IMR-90 (cell line): ENCODE measurements around the gene VGF. TPM values are rescaled to one million over a fixed set of nuclear protein-coding genes. Genes with fewer than 3 reads are reported as not detected.

Source experiments
- ATAC-seq: fragments of 200-7000 bp; cut with Tn5 transposase; 2 replicates; pipeline ENCODE4 v1.9.1; 2020; ENCODE audit warnings: low read depth, mild to moderate bottlenecking, moderate library complexity
- BruUV-seq: library from RNA; stranded (reverse); fragments of 400-500 nt; replicated peaks from 2 replicates; lab custom pipeline; 2021; lab: Mats Ljungman, UMichigan
- CTCF ChIA-PET: fragments of 300-600 bp; formaldehyde crosslinking; extraction: SDS; loops from one replicate; lab custom pipeline; 2021; ENCODE audit warnings: antibody characterized with exemption; lab: Yijun Ruan, JAX
- POLR2A ChIA-PET: fragments of 300-600 bp; sonication (Branson Sonifier 250); formaldehyde crosslinking; loops from one replicate; lab custom pipeline; 2022; ENCODE audit warnings: antibody characterized with exemption; ENCODE audit not compliant: unreplicated experiment; lab: Charles Lee
- DNase-seq: peaks from one replicate; pipeline ENCODE4 v3.0.0; 2013
- H2AFZ ChIP-seq: replicated peaks from 2 replicates; pipeline ENCODE3; 2013; ENCODE audit warnings: low read length, mild to moderate bottlenecking; ENCODE audit not compliant: poor library complexity
- H2AK5ac ChIP-seq: 2 replicates; pipeline ENCODE4 v1.6.1; 2013; ENCODE audit warnings: low read depth, low read length, inconsistent platforms
- H2AK9ac ChIP-seq: replicated peaks from 2 replicates; pipeline ENCODE3; 2013; ENCODE audit warnings: mild to moderate bottlenecking, low read depth, low read length, moderate library complexity; ENCODE audit not compliant: poor library complexity
- H2BK120ac ChIP-seq: 2 replicates; pipeline ENCODE4 v1.6.1; 2013; ENCODE audit warnings: low read depth, low read length, inconsistent platforms
- H2BK15ac ChIP-seq: 3 replicates; pipeline ENCODE4 v1.6.1; 2013; ENCODE audit warnings: low read depth, low read length, inconsistent platforms
- H2BK20ac ChIP-seq: 2 replicates; pipeline ENCODE4 v1.6.1; 2013; ENCODE audit warnings: low read depth, mild to moderate bottlenecking, inconsistent platforms, low read length, moderate library complexity
- H2BK5ac ChIP-seq: 2 replicates; pipeline ENCODE4 v1.6.1; 2013; ENCODE audit warnings: mild to moderate bottlenecking, low read depth, low read length, inconsistent platforms; ENCODE audit not compliant: poor library complexity, severe bottlenecking
- H3K14ac ChIP-seq: replicated peaks from 2 replicates; pipeline ENCODE4 v1.6.1; 2013; ENCODE audit warnings: low read depth, low read length, inconsistent platforms
- H3K18ac ChIP-seq: 2 replicates; pipeline ENCODE4 v1.6.1; 2013; ENCODE audit warnings: low read depth, low read length, control low read depth
- H3K23ac ChIP-seq: 2 replicates; pipeline ENCODE4 v1.6.1; 2013; ENCODE audit warnings: low read depth, low read length, inconsistent platforms
- H3K27ac ChIP-seq: 2 replicates; pipeline ENCODE4 v1.5.1; 2013; ENCODE audit warnings: mild to moderate bottlenecking, control low read depth, low read length; ENCODE audit not compliant: insufficient read depth
- H3K27me3 ChIP-seq: 2 replicates; pipeline ENCODE4 v1.6.1; 2013; ENCODE audit warnings: low read length; ENCODE audit not compliant: control insufficient read depth, insufficient read depth
- H3K36me3 ChIP-seq: 2 replicates; pipeline ENCODE4 v1.6.1; 2013; ENCODE audit warnings: low read length, mixed read lengths; ENCODE audit not compliant: control insufficient read depth, insufficient read depth
- H3K4ac ChIP-seq: 2 replicates; pipeline ENCODE4 v1.6.1; 2013; ENCODE audit warnings: low read depth, low read length, inconsistent platforms
- H3K4me1 ChIP-seq: 2 replicates; pipeline ENCODE4 v1.6.1; 2013; ENCODE audit warnings: low read length, mixed read lengths; ENCODE audit not compliant: control insufficient read depth, insufficient read depth
- H3K4me2 ChIP-seq: 2 replicates; pipeline ENCODE4 v1.6.1; 2013; ENCODE audit warnings: low read depth, mild to moderate bottlenecking, control low read depth, low read length, moderate library complexity
- H3K4me3 ChIP-seq: 2 replicates; pipeline ENCODE4 v1.5.1; 2013; ENCODE audit warnings: low read depth, mild to moderate bottlenecking, control low read depth, low read length, moderate library complexity; ENCODE audit not compliant: insufficient read depth
- H3K56ac ChIP-seq: 2 replicates; pipeline ENCODE4 v1.6.1; 2013; ENCODE audit warnings: low read length, inconsistent platforms; ENCODE audit not compliant: insufficient read depth; ENCODE audit errors: extremely low read depth
- H3K79me1 ChIP-seq, 2 experiments: 2 replicates each; pipeline ENCODE4 v1.6.1; 2013; ENCODE audit warnings: low read length in 2 of 2, inconsistent platforms in 1 of 2, low read depth in 1 of 2
- H3K9ac ChIP-seq: 2 replicates; pipeline ENCODE4 v1.6.1; 2013; ENCODE audit warnings: low read depth, low read length, control low read depth
- H3K9me1 ChIP-seq: 2 replicates; pipeline ENCODE4 v1.6.1; 2013; ENCODE audit warnings: low read length, inconsistent platforms; ENCODE audit not compliant: insufficient read depth
- H3K9me3 ChIP-seq: 2 replicates; pipeline ENCODE4 v1.6.1; 2013; ENCODE audit warnings: low read length; ENCODE audit not compliant: control insufficient read depth, insufficient read depth
- H4K20me1 ChIP-seq: 2 replicates; pipeline ENCODE4 v1.6.1; 2013; ENCODE audit warnings: low read length, inconsistent platforms; ENCODE audit not compliant: insufficient read depth
- H4K5ac ChIP-seq: 2 replicates; pipeline ENCODE4 v1.6.1; 2013; ENCODE audit warnings: mild to moderate bottlenecking, low read depth, low read length, control low read depth
- H4K8ac ChIP-seq, 2 experiments: 2 replicates each; pipeline ENCODE4 v1.6.1; 2013; ENCODE audit warnings: low read depth in 2 of 2, low read length in 2 of 2, control low read depth in 1 of 2, inconsistent platforms in 1 of 2
- H4K91ac ChIP-seq: 2 replicates; pipeline ENCODE4 v1.6.1; 2013; ENCODE audit warnings: low read depth, low read length, inconsistent platforms; ENCODE audit not compliant: insufficient read depth
- BHLHE40 ChIP-seq: fragments of 150-350 bp; IDR thresholded peaks from 2 replicates; pipeline ENCODE4 v1.6.1; 2016; ENCODE audit warnings: mild to moderate bottlenecking, low read depth, low read length
- CEBPB ChIP-seq: IDR thresholded peaks from 2 replicates; pipeline ENCODE4 v1.6.1; 2012; ENCODE audit warnings: low read depth, low read length, improper control_type of control experiment
- CHD1 ChIP-seq: IDR thresholded peaks from 2 replicates; pipeline ENCODE4 v1.6.1; 2012; ENCODE audit warnings: low read depth, low read length, improper control_type of control experiment
- CTCF ChIP-seq: conservative IDR thresholded peaks from 2 replicates; pipeline ENCODE4 v1.5.1; 2012; ENCODE audit warnings: mild to moderate bottlenecking, low read depth, low read length, improper control_type of control experiment
- ELK1 ChIP-seq: fragments of 150-350 bp; IDR thresholded peaks from 2 replicates; pipeline ENCODE4 v1.6.1; 2016; ENCODE audit warnings: low read depth, mild to moderate bottlenecking, low read length, moderate library complexity, borderline replicate concordance
- FOS ChIP-seq: fragments of 150-350 bp; IDR thresholded peaks from 2 replicates; pipeline ENCODE4 v1.6.1; 2016; ENCODE audit warnings: low read depth, low read length
- MAFK ChIP-seq: IDR thresholded peaks from 2 replicates; pipeline ENCODE4 v1.6.1; 2012; ENCODE audit warnings: low read depth, low read length, improper control_type of control experiment
- MAZ ChIP-seq: IDR thresholded peaks from 2 replicates; pipeline ENCODE4 v1.6.1; 2012; ENCODE audit warnings: low read depth, mild to moderate bottlenecking, low read length, improper control_type of control experiment, moderate library complexity, borderline replicate concordance
- MXI1 ChIP-seq: IDR thresholded peaks from 2 replicates; pipeline ENCODE4 v1.6.1; 2012; ENCODE audit warnings: low read depth, mild to moderate bottlenecking, low read length, moderate library complexity, borderline replicate concordance
- POLR2A ChIP-seq: IDR thresholded peaks from 2 replicates; pipeline ENCODE4 v1.6.1; 2012; ENCODE audit warnings: mild to moderate bottlenecking, low read depth, low read length
- RAD21 ChIP-seq: IDR thresholded peaks from 2 replicates; pipeline ENCODE4 v1.6.1; 2012; ENCODE audit warnings: low read length, improper control_type of control experiment
- RCOR1 ChIP-seq: IDR thresholded peaks from 2 replicates; pipeline ENCODE4 v1.6.1; 2012; ENCODE audit warnings: mild to moderate bottlenecking, low read length, improper control_type of control experiment; ENCODE audit not compliant: insufficient replicate concordance
- RFX5 ChIP-seq: IDR thresholded peaks from 2 replicates; pipeline ENCODE4 v1.8.0; 2012; ENCODE audit warnings: low read depth, mild to moderate bottlenecking, low read length, moderate library complexity
- SMC3 ChIP-seq: fragments of 150-350 bp; IDR thresholded peaks from 2 replicates; pipeline ENCODE4 v1.6.1; 2016; ENCODE audit warnings: low read depth, mild to moderate bottlenecking, antibody characterized with exemption, low read length, moderate library complexity
- WGBS, 2 experiments: methylation state at CpG; one replicate each; pipeline versions ENCODE4 v1.1.5 to v1.1.7; 2013; ENCODE audit warnings: missing lambda C conversion rate in 2 of 2; ENCODE audit not compliant: insufficient read length in 1 of 2; ENCODE audit errors: extremely low coverage in 2 of 2; 5-methylcytosine and 5-hydroxymethylcytosine counted together
- dilution Hi-C: fragments of 300-500 bp; cut with HindIII; formaldehyde crosslinking; loops from one replicate; pipeline ENCODE4 v1.14.3; 2018; ENCODE audit warnings: low sequenced_read_pairs; ENCODE audit not compliant: unreplicated experiment
- in situ Hi-C: fragments of 300-500 bp; cut with MboI; formaldehyde crosslinking; loops from 3 replicates; pipeline ENCODE4 v1.14.3; 2019; ENCODE audit warnings: low sequenced_read_pairs, inconsistent platforms, mixed read lengths
- intact Hi-C: fragments of 100-400 bp; cut with micrococcal nuclease; formaldehyde crosslinking; loops from 2 replicates; pipeline ENCODE4 v1.10.0; 2022
- polyA plus RNA-seq, 3 experiments: library from polyadenylated mRNA; depleted of rRNA; stranded (reverse); fragments of >200 nt; gene quantifications; 2 replicates each; pipeline ENCODE4 v1.2.3, GENCODE V29; 2012; ENCODE audit warnings: low replicate concordance in 1 of 3
- total RNA-seq: library from RNA; depleted of rRNA; stranded (reverse); fragments of >200 nt; gene quantifications from 2 replicates; pipeline ENCODE4 v1.2.3, GENCODE V29; 2012
- TF ChIP-seq, protein P1 (sequence below): fragments of 150-350 bp; IDR thresholded peaks from 2 replicates; pipeline ENCODE4 v1.6.1; 2017; ENCODE audit warnings: mild to moderate bottlenecking, antibody characterized with exemption, low read length, low read depth

The VGF gene
- total and polyA plus RNA-seq, 2 of the 4 experiments (the other 2 are of a cell fraction): 0.18 to 0.50 TPM

DNA sequence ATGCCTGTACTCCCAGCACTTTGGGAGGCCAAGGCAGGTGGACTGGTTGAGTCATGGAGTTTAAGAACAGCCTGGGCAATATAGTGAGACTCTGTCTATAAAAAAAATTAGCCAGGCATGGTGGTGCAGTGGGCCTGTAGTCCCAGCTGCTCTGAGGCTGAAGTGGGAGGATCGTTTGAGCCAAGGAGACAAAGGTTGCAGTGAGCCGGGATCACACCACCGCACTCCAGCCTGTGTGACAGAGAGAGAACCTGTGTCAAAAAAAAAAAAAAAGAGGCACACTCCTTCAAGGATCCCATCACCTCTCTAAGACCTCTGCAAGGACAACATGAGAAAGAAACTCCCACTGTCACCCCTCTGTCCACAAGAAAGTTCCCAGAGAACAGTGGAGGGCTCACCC, 10.3 kb upstream of the VGF start:
- Histone ChIP-seq H3K4me2 (no peak overlapping the region), H2AFZ (no peak overlapping the region), H2BK15ac (no peak overlapping the region), H3K4me1 (peaks cover 3% of the 10 kb centered on the region; the same call in 1 of the 2 replicates), H4K8ac (no peak overlapping the region), H3K36me3 (no peaks in the 10 kb centered on the region), H3K18ac (no peak overlapping the region), H2BK120ac (no peak overlapping the region), H2AK9ac (no peak overlapping the region), H3K4ac (no peak overlapping the region), H2BK20ac (no peak overlapping the region), H2AK5ac (no peak overlapping the region), H3K79me1 (no peaks in the 10 kb centered on the region), H3K27ac (no peak overlapping the region), H3K14ac (no peak overlapping the region), H3K9me3 (peaks cover 4% of the 10 kb centered on the region; the same call in 1 of the 2 replicates), H3K23ac (no peak overlapping the region), H3K9me1 (no peaks in the 10 kb centered on the region), H3K56ac (no peak overlapping the region), H3K4me3 (no peak overlapping the region), H4K91ac (no peak overlapping the region), H3K27me3 (peaks cover 92% of the 10 kb centered on the region), H4K5ac (no peak overlapping the region), H4K20me1 (no peaks in the 10 kb centered on the region; the same call in 1 of the 2 replicates), H3K9ac (no peak overlapping the region), H2BK5ac (no peak overlapping the region)
- intact Hi-C loops (no loop called here), dilution Hi-C loops (no loop called here), in situ Hi-C loops (no loop called here)
- ChIA-PET CTCF (no interaction called here), POLR2A (no interaction called here)
- TF ChIP-seq BHLHE40 (no peak), MXI1 (no peak), MAZ (no peak), CTCF (no peak), MAFK (no peak), RCOR1 (no peak), ELK1 (no peak), FOS (no peak), CEBPB (no peak), SMC3 (no peak), POLR2A (no peak), RFX5 (no peak), RAD21 (no peak), CHD1 (no peak)
- TF ChIP-seq, protein P1, sequence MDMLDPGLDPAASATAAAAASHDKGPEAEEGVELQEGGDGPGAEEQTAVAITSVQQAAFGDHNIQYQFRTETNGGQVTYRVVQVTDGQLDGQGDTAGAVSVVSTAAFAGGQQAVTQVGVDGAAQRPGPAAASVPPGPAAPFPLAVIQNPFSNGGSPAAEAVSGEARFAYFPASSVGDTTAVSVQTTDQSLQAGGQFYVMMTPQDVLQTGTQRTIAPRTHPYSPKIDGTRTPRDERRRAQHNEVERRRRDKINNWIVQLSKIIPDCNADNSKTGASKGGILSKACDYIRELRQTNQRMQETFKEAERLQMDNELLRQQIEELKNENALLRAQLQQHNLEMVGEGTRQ: no peak
- no peak for ATAC-seq
- BruUV-seq: no TSS peak
- DNase-seq: no peak
- WGBS, 2 experiments: no CpG with 5 or more reads among the region's 3 CpGs
